SK-N-DZ (cell line): Measurements from ENCODE around the gene SLC28A1.

ENCODE experiments used
- DNase-seq: peaks from one replicate; pipeline ENCODE4 v3.0.0-alpha.2; 2015; ENCODE audit warnings: low spot score

Gene SLC28A1

DNA sequence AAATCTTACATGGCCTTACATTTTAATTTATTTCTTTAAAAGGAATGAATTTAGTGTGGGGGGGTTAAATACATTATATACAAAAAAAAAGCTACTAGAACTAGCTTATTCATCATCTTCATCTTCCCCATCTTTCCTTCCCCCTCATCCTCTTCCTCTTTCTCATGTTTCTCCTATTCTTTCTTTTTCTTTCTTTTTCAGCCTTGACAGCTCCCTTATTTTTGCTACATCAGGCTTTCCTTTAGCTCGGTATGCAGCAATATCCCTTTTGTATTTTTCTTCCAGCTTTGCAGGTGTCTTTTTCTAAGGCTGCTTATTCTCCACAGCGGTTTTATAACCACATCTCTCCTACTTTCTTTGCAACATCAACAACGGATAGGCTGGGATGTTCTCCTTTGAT lies 55.9 kb downstream of the SLC28A1 start:
- no peak for DNase-seq

GRCh38 chr15:84942456-84942855 lies 58.0 kb downstream of the SLC28A1 start:
- DNase-seq = no peak

GRCh38 chr15:84944311-84944710 lies 59.8 kb downstream of the SLC28A1 start:
- no peak for DNase-seq

GRCh38 chr15:84944861-84945260 lies 60.4 kb downstream of the SLC28A1 start:
- no peak for DNase-seq

DNA sequence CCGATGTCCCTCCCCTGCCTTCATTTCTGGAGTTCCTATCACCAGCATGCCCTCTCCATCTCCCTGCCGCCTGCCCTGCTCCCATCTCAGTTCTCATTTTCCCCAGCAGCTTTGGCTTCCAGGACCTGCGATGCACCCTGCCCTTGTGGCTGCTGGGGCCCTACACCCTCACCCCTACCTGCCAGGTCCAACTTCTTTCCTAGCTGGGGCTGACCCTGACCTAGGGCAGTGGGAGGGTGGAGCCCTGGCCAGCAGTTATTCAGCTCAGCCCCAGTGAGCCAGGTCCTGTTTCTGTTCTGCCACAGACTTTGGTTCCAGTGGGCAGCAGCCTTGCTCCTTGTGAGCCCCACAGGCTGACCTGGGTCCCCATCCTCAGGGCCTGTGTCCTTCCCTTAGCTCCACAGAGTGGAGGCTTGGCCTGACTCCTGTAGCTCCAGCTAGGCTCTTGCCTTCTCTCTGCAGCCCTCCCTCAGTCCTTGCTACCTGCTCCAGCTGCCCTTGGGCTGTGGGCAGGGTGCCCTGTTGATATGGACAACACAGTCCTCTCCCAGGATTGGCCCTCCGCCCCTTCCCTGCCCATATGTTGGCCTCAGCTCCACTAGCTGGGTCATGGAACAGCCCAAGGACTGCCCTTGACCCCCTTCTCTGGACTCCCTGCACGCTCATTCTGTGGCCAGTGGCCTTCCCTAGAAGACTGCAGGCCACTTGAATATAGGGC lies 62.5 kb downstream of the SLC28A1 start:
- no peak for DNase-seq

GRCh38 chr15:84947947-84948830 lies 63.7 kb downstream of the SLC28A1 start:
- no peak for DNase-seq

- no peak for DNase-seq
Observed at GRCh38 chr15:84949043-84949442, 64.6 kb downstream of the SLC28A1 start.

- no peak for DNase-seq
Observed at GRCh38 chr15:84949845-84950569, 65.5 kb downstream of the SLC28A1 start.

DNA sequence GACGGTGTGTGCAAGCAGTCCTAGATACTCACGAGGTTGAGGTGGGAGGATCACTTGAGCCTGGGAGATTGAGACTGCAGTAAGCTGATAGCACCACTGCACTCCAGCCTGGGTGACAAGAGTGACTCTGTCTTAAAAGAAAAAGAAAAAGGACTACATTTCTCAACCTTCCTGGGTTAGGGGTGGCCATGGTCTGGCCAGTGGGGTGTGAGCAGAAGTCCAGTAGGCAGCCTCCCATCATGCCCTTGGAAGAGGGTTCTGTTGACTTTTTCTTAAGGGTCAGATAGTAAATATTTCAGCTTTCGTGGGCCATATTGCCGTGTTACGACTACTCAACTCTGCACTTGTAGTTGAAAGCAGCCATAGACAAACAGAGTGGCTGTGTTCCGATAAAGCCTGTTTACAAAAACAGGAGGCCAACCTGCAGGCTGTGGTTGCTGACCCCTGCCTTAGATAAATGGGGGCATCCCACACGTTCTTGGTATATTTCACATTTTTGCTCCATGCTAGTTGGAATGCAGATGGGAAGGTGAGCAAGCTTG lies 66.2 kb downstream of the SLC28A1 start:
- no peak for DNase-seq

DNA sequence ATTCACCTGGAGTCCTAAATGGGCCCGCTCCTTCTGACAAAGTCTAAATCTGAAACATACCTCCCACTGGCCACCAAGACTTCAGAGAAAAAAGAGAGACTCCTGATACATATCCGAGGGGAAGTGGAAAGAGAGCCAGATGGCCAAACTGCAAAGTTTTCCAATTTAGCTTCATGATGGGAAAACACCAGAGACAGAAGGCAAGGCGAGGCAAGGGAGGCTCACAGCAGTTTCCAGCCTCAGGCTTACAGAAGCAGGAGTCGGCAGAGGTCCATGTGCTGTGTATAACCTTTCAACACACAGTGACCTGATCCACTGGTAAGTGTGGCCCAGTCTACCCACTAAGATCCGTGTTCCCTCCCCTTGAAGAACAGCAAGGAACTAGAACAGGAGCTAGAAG lies 67.3 kb downstream of the SLC28A1 start:
- DNase-seq = no peak

GRCh38 chr15:84953136-84953535 lies 68.7 kb downstream of the SLC28A1 start:
- DNase-seq = no peak

DNA sequence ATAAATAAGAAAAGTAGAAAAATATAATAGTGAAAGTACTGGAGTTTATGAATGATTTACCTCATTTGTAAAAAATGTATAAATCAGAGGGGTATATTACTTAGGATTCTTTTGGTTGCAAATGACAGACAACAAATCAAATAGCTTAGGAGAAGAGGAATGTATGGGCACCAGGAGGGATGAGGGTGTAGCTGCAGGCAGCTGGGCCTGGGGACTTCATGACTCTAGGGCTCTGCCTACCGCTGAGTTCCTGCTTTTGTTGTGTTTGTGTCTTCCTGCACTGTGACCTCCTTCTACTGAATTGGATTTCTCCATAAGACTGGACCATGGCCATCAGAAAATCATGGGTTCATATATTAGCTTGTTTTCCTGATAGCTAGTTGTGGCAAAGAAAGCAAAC lies 69.3 kb downstream of the SLC28A1 start:
- DNase-seq = no peak

DNA sequence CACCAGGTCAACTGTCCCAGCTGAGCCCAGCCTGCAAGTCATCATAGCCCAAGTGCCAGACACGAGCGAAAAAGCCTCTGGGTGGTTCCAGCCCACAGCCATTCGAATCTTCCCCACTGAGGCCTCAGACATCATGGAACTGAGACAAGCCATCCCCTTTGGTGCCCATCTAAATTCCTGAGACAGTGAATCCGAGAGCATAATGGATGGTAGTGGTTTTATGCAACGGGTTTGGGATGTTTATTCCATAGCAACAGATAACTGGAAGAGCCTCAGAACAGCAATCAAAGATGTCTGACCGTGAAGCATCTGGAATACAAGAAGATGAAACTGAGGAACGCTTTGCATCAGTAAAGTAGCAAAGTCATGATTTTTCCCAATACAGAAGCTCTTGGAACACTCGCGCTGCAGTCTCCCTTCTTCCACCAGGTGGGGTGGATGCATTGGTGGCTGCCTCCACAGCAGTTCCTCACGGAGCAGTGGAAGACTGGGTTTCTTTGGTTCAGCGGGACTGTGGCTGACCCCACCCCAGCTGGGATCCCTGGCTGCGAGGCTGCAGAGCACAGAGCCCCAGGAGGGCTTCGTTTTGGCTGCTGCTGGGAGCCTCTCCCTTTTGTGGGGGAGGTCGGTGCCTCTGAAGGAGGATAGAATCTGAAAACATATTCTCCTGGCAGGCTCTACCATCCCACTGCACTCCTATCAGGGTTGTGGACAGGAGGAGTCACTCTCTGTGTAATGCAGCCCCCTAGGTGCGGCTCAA lies 70.8 kb downstream of the SLC28A1 start:
- peak; percentile 66 for DNase-seq

DNA sequence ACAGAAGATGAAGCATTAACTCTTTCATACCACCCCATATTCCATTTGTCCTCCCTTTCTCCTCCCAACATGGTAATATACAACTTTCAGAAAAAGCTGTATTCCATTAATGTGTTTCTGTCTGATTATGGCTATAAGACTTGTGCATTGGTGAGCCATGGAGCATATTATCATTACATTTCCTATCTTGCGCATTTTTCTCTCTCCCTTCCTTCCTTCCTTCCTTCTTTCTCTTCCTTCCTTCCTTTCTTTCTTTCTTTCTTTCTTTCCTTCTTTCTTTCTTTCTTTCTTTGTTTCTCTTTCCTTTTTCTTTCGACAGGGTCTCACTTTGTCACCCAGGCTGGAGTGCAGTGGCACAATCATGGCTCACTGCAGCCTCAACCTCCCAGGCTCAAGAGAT lies 71.7 kb downstream of the SLC28A1 start:
- DNase-seq = no peak

- no peak for DNase-seq
Observed at GRCh38 chr15:84960391-84961113, 76.1 kb downstream of the SLC28A1 start.

DNA sequence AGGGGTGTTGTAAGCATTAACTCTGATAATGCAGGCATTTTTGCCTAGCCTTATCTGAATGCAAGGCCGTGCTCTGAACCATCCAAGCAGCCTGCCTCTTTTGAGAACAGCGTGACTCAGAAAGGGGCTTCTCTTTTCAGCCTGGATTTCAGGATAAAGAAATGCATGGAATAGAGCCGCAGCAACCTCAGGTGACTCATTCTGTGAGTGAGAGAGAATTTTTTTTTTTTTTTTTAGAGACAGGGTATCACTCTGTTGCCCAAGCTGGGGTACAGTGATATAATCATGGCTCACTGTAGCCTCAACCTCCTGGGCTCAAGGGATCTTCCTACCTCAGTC lies 76.6 kb downstream of the SLC28A1 start:
- no peak for DNase-seq

DNA sequence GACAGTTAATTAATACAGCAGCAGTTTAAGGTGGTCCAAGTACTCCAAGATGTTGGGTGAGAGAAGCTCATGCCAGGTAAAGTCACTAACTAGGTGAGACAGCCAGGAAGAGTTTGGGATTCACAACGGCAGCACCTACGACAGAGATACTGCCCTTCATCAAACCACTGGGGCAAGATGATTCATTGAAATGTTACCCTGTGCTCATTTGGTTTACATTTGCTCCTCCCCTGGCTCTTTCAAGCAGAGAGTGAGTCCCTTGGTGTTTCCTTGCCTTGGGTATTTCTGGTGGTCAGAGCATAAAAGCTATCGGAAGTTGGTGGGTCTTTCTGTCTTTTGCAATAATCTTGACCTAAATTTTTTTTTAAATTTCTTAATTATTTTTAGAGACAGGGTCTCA lies 77.2 kb downstream of the SLC28A1 start:
- no peak for DNase-seq

DNA sequence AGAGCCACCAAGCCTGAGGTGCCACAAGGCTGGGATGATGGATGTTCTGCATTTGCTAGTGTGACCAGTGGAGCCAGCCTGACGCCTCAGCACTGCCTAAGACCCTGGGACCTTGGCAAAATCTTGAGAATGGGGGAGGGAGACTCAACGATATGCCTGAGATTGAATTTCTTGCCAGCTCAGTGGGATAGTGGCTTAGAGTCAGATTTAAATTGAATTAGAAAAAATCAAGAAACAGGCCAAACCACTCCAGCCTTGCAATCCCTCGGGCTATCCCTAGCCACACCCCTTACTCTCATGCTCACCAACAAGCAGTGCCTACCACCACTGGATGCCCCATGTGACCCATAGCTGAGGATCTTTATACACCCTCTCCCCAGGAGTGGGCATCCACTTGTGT lies 78.5 kb downstream of the SLC28A1 start:
- no peak for DNase-seq

- DNase-seq = no peak
Observed at GRCh38 chr15:84967380-84967779, 82.9 kb downstream of the SLC28A1 start.

DNA sequence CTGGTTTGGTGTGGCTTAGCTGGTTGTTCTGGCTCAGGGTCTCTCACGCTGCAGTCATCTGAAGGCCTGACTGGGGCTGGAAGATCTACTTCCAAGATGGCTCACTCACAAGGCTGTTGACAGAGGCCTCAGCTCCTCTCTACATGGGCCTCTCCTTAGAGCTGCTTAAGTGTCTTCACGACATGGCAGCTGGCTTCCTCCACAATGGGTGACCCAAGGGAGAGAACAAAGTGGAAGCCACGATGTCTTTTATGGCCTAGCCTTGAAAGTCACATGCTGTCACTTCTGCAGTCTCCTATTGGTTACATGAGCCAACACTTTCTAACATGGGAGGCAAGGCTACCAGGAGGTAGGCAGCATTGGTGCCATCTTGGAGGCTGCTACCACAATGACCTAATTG lies 83.8 kb downstream of the SLC28A1 start:
- no peak for DNase-seq

DNA sequence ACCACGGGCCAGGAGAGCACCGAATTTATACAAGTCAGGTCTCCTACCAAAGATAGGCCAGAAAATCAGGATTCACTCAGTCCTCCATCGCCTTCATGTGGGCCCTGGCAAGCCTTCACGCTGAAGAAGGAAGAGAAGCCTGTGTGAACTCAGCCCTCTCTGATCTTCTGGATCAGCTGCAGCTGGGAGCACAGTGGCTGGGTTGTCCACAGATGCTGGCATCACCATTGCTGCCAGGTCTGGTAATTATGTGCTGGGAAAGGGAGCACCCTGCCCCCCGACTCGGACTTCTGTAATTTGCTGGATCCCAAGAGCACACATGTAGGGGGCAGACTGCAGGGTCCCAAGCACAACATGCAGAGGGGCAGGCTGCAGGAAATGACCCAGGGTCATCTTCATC lies 84.8 kb downstream of the SLC28A1 start:
- no peak for DNase-seq
